GM20000 (cell line): Measurements from ENCODE around the gene TMEM129.
A peak's percentile ranks its signal among the peaks of the same experiment; 100 is the strongest.

Source experiments
- DNase-seq: peaks from one replicate; pipeline ENCODE4 v3.0.0; 2012; ENCODE audit warnings: low spot score
- TF ChIP-seq, protein P1 (sequence below): IDR thresholded peaks from 2 replicates; pipeline ENCODE4 v1.5.1; 2012; ENCODE audit warnings: mild to moderate bottlenecking, control low read depth; ENCODE audit errors: extremely low read depth, missing control alignments

TMEM129 gene

DNA sequence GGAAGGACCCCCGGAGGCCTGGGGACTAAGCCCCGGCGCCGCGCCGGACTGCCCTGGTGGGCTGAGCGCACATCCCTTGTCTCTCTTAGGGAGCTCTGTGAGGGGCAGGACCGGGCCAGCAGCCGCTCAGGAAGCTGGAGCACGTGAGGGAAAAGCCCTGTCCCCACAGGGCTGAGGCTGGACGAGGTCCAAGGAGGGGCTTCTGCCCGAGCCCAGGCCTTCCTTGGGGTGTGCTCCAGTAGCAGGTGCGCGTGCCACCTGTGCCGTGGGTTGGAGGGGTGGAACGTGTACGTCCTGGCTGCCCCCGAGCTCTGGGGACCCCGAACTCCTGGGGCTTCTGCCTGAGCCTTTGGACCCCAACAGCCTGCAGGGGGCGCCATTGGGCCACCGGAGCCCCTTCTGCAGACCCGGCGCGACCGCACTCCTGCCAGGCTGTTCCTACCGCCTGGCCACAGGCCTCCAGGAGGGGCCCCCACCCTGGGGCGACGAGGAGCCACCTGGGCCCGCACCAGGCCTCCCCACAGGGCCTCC lies 27.4 kb upstream of the TMEM129 start:
- TF ChIP-seq, protein P1, sequence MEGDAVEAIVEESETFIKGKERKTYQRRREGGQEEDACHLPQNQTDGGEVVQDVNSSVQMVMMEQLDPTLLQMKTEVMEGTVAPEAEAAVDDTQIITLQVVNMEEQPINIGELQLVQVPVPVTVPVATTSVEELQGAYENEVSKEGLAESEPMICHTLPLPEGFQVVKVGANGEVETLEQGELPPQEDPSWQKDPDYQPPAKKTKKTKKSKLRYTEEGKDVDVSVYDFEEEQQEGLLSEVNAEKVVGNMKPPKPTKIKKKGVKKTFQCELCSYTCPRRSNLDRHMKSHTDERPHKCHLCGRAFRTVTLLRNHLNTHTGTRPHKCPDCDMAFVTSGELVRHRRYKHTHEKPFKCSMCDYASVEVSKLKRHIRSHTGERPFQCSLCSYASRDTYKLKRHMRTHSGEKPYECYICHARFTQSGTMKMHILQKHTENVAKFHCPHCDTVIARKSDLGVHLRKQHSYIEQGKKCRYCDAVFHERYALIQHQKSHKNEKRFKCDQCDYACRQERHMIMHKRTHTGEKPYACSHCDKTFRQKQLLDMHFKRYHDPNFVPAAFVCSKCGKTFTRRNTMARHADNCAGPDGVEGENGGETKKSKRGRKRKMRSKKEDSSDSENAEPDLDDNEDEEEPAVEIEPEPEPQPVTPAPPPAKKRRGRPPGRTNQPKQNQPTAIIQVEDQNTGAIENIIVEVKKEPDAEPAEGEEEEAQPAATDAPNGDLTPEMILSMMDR, result peak; percentile 71
- peak; percentile 96 for DNase-seq

DNA sequence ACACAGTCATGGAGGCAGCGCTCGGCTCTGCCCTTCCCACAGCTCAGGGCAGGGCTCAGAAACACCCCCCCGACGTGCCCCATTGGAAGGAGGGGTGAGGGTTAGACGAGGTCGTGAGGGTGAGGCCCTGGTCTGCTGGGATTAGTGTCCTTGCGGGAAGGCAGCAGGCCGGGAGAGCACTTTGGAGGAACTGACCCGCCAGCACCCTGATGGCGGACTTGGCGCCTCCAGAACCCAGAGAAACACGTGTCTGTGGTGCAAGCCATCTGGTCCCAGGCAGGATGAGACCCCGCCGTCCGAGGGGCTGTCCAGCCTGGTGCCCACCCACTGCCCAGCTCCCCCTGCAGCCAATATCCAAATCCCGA lies 26.5 kb upstream of the TMEM129 start:
- TF ChIP-seq, protein P1, result no peak
- no peak for DNase-seq

DNA sequence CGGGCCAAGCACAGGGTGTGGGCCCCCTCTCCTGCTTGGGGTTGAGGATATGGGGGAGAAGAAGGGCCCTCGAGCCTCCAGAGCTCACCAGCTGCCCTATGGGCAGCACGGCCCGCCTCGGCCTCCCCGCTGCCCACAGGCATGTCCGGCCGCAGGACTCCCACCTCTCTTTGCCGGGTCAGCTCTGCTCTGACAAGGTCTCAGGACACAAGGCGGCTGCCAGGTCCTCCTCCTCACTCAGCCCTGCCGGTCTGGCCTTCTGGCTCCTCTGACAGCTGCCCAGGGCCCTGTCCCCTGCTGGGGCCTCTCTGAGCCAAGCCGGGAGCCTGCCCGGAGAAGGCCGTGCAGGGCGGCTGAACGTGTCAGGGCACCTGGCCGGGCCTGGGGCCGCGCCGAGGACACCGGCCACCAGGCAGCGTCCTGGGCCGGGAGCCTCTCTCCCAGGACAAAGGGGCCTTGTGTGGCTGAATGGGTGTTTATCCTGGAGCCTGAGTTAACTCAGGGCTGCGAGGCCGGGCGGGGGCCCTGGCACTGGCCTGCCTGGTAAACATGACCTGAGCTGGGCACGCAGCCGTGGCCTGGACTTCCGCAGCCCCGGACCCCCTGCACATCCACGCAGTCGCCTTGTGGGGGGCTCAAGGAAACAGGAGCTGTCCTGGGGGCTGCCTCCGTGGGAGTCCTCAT lies 25.9 kb upstream of the TMEM129 start:
- TF ChIP-seq, protein P1, result no peak
- peak; percentile 32 for DNase-seq

DNA sequence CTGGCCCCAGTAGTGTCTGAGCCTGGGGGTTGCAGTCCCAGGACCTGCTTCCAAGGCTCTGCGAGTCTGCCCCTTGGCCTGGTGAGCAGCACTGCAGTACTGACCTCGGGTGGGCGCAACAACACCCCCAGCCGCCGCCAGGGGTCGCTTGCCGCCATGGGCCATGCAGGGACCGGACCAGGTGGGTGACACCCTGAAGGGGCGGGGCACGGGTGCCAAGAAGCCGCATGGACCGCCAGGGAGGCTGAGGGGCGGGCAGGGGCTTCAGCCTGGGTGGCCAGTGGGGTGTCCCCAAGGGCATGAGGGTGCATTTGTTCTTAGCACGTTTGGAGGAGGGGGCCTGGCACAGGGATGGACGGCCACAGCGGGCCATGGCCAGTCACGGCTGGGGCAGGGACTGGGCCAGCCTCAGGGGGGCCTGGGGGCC lies 25.2 kb upstream of the TMEM129 start:
- TF ChIP-seq, protein P1, result peak; percentile 89
- DNase-seq, result peak; percentile 89

DNA sequence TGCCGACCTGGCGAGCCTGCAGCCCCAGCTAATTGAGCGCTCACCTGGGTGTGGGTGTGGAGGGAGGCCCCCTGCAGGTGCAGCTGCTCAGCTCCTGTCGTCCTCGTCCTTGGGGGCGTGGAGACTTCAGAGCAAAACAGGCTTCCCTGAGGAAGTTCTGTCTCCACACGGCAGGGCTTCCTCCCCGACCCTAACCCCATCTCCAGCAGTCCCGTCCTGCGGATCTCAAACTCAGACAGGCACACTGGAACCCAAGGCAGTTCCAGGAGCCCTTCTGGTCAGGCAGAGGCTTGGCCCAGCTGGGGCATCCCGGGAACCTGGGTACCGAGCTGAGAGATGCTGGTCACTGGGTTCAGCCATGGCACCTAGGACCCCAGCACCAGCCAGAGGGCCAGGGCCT lies 24.6 kb upstream of the TMEM129 start:
- TF ChIP-seq, protein P1, result no peak
- no peak for DNase-seq

DNA sequence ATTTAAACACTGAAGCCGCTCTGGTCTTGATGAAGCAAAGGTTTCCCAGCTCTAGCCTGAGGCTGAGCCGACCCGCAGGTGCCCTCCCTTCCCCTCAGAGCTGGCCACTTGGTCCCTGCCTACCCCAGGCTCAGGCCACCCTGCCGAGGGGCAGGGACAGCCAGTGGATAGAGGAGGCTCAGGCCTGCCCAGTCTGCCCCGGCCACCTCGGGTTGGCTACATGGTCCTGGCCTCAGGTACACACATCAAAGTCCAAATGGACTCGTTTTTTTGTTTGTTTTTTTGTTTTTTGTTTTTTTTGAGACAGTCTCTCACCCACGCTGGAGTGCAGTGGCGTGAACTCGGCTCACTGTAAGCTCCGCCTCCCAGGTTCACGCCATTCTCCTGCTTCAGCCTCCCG lies 24.0 kb upstream of the TMEM129 start:
- TF ChIP-seq, protein P1, result no peak
- no peak for DNase-seq

DNA sequence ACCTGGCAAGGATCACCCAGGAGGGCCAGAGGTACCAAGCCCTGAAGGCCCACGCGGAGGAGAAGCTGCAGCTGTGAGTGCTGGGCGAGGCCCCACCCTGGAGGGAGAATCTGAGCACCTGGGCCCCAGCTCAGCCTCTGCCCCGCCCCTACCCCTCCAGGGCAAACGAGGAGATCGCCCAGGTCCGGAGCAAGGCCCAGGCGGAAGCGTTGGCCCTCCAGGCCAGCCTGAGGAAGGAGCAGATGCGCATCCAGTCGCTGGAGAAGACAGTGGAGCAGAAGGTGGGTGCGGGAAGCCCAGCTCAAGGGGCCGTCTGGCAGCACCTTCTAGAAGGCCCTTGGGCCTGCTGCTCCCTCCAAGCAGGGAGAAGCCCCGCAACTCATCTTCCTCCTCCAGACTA lies 23.4 kb upstream of the TMEM129 start:
- TF ChIP-seq, protein P1, result no peak
- DNase-seq, result no peak
